SK-N-MC (cell line): ENCODE measurements around the gene ZBTB20.

Source experiments
- EZH2 ChIP-seq: fragments of 200-600 bp; sonication (generic); IDR thresholded peaks from one replicate; pipeline ENCODE4 v1.6.1; 2017; ENCODE audit warnings: antibody characterized with exemption
- FOXP2 ChIP-seq: optimal IDR thresholded peaks from 2 replicates; pipeline ENCODE3; 2011; ENCODE audit warnings: mild to moderate bottlenecking, moderate library complexity; ENCODE audit not compliant: insufficient read depth; ENCODE audit errors: extremely low read length, control extremely low read depth
- POLR2AphosphoS5 ChIP-seq: IDR thresholded peaks from 2 replicates; pipeline ENCODE4 v1.6.1; 2012; ENCODE audit warnings: mild to moderate bottlenecking, low read depth, low read length, borderline replicate concordance

DNA sequence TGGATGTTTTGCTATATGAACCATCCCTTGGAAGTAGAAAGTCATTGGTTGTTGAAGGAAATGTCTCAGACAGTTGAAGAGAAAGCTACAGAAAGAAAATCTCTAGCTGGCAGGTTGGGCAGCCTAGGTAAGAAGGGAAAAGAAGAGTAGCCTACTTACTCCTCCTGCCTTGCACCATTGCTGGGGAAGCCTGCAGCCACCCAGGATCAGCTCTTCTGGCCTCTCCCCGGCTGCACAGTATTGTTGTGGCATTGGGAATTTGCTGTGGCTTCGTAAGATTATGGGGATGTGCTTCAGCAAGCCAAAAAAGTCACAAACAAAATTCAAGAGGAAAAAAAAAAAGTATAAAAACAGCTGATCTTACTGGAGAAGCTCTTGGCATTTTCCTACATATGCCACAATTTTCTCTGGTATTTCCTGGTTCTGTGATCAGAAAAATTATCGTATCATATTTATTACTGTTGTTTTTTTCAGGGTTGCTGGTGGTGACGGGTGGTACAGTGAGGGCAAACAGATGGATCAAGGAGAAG is 699.1 kb downstream of the ZBTB20 start:
- TF ChIP-seq EZH2 (no peak), POLR2AphosphoS5 (no peak), FOXP2 (no peak)
